Stimulated activated CD4-positive, alpha-beta T cell treated with anti-CD3 and anti-CD28 coated beads, Interleukin-4, amount 100 ng/mL, for 24 hours (primary cell): Measurements from ENCODE around the gene TSGA10.
"Not testable (repeated sequence)": the region's sequence is repeated elsewhere in the genome, so short reads cannot be mapped to it uniquely, and the experiment has no call there.

Source experiments
- DNase-seq: peaks from one replicate; pipeline ENCODE4 v3.0.0-alpha.2; 2020

The TSGA10 gene

DNA sequence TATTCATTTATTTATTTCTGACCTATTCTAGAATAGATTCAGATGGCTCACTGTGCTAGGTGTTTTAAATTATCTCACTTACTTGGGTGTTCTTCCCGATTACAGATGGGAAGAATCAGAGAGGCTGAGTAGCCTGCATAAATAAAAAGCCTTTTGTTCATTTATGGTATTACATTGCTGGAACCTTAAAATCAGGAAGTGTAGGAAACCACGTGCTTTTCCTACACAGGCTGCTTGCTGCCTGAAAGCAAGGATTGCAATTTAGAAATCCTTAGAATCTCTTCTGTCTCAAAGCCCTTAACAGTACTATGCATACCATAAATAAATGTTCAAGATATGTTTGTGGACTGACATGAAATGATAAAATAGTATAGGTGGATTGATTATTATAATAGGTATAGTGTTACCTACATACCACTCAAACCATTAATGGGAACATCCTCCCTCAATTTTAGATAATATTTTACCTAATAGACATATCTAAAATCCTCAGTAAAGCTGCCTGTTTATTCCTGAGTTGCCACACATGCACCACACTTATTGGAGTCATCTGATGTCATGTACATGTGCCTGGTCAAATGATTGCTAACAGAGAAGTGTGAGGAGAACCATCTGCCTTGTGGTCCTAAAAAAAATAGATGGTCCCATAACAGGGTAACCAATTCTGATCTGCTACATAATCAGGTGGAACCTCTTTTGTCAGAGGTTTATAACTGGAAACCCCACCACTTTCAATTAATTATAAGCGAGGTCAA is 86.7 kb downstream of the TSGA10 start:
- no peak for DNase-seq

DNA sequence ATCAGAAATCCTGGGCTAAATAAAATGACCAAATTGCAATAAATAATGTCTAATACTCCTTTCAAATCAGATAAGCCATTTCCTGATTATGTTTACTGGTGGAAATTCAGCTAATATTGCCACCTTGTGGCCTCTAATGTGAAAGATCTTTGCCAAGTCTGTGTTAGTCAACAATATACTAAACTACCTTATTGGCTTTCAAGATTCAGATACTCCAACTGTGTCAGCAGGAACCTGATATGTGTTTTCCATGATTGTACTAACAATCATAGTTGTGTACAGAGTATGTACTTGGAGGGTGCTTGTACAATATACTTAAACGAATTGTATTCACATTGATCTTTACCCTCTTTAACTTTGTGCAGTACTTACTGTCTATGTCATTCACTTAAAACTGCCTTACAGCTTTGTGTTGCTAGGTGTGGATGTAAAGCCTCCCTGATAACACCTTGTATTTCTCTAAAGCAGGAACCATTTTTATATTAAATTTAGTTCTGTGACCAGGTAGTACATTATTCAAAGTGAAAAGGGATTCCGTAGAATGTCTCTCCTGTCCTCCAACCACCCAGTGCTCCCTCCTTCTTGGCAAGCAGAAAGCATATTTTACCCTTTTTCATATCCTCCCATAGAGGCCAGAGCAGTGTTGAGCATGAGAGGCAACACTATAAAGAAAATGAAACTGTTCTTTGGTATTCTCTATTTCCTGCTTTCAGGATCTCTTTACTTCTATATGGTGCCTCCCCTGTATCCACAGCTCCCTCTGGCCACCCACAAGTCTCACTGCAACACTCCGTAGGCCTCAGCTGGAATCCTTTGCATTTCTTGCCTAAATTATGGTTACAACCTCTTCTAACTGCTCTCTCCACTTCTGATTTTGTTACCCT is 88.4 kb downstream of the TSGA10 start:
- peak; percentile 9 for DNase-seq

DNA sequence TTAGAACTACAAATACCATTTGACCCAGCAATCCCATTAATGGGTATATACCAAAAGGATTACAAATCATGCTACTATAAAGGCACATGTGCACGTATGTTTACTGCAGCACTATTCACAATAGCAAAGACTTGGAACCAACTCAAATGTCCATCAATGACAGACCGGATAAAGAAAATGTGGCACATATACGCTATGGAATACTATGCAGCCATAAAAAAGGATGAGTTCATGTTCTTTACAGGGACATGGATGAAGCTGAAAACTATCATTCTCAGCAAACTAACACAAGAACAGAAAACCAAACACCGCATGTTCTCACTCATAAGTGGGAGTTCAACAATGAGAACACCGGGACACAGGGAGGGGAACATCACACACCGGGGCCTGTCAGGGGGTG is 105.6 kb downstream of the TSGA10 start:
- not testable (repeated sequence) for DNase-seq

DNA sequence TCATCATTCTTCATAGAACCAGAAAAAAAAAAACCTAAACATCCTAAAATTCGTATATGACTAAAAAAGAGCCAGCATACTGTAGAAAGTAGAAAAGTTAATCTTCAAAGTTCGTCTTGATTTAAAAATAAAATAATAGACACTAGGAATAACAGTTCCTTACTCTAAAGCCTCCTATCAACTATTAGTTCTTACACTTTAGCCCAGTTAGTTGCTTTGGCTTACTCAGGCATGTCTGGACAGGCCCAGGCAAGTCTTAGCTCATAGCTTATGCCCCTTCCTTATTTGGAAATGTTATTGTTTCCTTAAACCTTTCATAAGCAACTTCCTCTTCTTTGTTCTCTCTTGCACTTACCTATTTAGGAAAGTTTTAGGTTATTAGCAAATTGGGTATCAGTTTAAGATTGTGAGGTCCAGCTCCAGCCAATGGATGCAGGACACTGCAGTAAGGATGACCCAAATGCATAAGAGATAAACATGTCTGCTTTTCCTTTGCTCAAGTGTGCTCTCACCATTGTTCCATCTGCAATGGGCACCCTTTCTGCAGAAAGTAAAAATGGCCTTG is 113.9 kb downstream of the TSGA10 start:
- not testable (repeated sequence) for DNase-seq

DNA sequence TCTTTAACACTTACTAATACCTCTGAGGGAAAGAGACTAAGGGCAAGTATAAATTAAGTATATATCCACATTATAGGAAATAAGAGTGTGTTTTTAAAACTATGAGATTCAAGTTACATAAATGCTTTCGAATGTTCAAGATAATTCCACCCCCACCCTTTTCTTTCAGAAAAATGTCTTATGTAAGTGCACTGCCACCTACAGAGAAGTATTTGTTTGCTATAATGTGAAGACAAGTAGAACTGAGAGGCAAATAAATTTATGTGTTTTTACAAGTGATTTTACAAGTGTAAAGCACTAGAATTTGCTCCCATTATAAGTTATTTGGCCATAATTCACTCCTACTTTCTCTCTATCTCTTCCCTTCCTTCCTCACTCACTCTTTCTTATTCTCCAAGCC is 118.8 kb downstream of the TSGA10 start:
- no peak for DNase-seq

DNA sequence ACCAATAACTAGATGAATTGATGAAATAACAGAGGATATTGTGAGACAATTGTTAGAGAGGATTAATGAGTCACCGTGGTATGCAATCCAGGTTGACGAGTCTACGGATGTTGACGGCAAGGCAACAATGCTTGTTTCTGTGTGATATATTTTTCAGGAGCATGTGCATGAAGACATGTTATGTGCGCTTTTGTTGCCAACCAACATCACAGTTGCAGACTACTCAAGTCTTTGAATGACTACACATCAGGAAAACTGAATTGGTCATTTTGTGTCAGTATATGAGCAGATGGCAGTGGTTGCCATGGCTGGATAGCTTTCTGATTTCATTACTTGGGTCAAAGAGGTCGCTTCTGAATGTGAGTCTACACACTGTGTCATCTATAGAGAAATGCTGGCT is 122.0 kb downstream of the TSGA10 start:
- no peak for DNase-seq

DNA sequence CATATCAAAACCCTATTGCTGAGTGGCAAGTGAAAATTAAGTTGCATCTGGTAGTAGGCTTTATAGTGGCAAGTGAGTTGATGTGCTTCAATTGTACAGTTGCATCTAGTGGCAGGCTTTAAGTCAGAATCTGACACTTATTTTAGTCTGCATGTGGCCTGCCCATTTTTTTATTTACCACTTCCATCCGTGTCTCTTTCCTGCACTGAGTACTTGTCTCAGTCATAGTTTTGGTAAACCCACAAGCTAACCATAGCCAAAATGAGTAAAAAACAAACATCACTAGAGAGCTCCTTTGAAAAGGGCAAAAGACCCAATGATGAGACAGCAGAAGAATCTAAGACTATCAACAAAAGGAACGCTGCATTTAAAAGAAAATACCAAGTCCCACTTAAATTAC is 122.7 kb downstream of the TSGA10 start:
- no peak for DNase-seq

DNA sequence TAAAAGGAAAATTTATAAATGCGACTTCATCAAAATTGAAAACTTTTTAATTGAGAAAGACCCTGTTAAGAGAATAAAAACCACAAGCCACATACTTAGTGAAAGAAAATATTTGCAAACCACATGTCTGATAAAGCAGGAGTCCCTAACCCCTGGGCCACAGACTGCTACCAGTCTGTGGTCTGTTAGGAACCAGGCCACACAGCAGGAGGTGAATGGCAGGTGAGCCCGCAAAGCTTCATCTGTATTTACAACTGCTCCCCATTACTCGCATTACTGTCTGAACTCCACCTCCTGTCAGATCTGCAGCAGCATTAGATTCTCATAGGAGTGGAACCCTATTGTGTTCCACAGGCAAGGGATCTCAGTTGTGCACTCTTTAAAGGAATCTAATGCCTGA is 123.3 kb downstream of the TSGA10 start:
- DNase-seq, result no peak

DNA sequence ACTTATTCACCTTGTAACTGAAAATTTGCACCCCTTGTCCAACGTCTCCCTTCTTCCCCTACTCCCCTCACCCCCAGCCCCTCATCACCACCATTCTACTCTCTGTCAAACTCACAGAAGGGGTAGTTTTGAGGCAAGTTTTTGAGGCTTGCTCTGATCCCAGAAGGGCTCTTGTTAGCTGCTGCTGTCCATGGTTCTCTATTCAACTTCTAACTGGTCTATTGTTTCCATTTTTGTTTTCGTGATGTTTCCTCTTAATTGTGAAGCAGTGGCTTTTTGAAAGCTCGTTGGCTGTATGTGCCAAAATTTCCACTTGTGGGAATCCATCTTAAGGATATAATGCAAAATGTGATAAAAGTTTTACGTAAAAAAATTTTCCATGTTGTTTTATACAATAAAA is 126.2 kb downstream of the TSGA10 start:
- DNase-seq, result no peak

DNA sequence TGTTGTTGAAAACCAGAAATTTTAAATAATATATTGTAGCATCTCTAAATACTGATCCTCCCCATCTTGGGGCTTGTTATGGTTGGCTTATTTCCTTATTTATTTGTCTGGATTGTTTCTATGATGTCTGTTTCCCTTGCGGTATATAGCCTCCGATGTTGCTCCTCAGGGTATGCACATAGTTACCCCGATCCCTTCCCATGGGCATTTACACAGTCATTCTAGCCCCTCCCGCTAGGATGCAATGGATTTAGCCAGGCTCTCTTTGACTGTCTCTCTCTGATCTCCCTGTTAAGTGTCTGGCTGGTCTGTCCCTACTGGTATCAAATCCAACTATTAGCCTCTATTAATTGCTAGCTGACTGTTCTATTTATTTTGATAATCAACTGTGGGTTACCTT is 126.9 kb downstream of the TSGA10 start:
- DNase-seq, result no peak

DNA sequence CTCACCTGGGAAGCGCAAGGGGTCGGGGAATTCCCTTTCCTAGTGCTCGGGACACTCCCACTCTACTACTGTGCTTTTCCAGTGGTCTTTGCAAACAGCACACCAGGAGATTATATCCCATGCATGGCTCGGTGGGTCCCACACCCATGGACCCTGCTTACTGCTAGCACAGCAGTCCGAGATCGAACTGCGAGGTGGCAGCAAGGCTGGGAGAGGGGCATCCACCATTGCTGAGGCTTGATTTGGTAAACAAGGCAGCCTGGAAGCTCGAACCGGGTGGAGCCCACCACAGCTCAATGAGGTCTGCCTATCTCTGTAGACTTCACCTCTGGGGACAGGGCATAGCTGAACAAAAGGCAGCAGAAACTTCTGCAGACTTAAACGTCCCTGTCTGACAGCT is 154.0 kb downstream of the TSGA10 start:
- no peak for DNase-seq

DNA sequence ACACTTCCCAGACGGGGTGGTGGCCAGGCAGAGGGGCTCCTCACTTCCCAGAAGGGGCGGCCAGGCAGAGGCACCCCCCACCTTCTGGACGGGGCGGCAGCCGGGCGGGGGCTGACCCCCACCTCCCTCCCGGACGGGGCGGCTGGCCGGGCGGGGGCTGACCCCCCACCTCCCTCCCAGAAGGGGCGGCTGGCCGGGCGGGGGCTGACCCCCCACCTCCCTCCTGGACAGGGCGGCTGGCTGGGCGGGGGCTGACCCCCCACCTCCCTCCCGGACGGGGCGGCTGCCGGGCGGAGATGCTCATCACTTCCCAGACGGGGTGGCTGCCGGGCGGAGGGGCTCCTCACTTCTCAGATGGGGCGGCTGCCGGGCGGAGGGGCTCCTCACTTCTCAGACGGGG is 166.0 kb downstream of the TSGA10 start:
- DNase-seq, result not testable (repeated sequence)

DNA sequence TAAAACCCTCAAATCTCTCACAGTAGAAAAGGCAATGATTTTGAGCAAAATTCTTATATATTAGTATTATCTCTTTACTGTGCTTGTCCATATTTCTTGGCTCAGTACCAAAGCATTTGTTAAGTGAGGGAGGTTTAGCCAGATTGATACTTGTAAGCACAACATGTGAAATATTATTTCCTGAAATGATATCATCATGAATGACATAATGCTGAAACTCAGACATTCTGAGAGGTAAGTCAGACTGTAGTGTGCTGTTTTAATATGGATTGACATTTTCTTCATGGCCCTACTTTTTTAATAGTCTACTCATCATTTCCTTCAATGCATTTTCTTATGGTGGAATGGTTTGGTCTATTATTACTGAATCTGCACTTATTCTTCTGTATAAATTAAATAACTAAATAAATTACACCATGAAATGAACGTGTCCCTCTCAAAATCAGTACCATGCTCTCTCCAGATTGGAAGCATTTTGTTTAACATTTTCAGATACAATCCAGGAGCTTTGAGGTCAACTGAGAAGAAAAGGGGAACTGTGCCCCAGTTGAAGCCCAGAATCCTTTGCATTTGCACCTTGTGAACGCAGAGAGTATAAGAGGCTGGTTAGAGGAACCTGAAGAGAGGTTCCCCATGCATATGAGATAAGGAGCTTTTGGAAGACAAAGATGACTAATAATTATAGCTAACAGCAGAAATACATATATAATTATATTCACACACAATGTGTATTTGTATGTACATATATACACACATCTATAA is 168.7 kb downstream of the TSGA10 start:
- no peak for DNase-seq

DNA sequence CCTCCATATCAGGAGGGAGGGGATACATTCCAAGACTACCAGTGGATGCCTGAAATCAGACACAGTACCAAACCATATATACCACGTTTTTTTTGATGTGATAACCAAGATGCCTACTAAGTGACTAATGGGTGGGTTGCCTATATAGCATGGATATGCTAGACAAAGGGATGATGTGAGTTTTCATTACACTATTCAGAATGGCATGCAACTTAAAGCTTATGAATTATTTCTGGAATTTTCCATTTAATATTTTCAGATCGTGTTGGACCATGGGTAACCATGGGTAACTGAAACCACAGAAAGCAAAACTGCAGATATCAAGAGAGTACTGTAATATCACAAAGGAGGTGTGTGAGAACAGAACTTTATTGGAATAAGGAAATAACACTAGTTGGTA is 179.1 kb downstream of the TSGA10 start:
- DNase-seq, result no peak

DNA sequence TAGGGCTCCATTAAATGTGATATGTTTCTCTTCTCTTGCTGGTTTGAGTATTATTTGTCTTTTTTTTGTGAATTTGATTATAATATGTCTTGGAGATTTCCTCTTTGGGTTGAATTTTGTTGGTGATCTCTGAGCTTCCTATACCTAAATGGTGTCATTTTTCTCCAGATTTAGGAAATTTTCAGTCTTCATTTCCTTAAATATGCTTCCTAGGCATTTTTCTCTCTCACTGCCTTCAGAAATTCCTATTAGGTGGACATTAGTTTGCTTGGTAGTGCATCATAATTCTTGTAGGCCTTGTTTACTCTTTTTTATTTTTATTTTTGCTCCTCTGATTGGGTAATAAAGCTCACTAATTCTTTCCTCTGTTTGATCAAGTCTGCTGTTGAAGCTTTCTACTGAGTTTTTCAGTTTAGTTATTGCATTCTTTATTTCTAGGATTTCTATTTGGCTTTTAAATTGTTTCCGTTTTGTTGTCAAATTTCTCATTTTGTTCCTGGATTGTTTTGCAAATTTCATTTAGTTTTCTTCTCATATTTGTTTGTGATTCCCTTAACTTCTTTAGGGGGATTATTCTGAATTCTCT is 182.1 kb downstream of the TSGA10 start:
- DNase-seq, result no peak

DNA sequence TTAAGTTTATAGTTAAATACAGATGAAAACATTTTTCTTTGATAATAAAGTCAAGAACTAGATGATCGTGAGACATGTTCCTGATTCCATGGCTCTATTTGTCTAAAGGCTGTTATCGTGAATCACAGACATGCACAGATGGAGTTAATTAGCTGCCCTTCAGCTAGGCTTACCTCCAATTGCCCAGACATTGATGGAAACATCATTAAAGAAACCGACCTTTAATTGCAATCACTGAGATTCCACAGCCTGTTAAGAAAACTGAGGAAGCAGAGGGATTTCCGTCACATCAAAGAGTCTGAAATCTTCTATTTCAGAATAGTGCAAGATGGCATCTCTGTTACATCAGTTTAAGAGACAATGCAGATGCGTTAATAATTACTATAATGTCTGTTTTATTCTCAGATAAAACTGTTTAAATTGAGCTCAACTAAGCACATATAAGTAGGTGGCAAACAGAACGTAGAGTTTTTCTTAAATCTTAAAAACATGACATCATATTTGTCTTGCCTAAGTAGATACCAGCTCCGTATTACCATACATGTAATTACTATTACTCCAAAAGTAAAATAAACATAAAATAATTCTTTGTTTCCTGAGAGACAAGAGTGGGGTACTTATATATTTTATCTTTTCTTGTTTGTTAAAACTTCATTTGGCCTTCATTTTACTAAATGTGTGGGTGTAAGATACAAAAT is 194.8 kb downstream of the TSGA10 start:
- no peak for DNase-seq

DNA sequence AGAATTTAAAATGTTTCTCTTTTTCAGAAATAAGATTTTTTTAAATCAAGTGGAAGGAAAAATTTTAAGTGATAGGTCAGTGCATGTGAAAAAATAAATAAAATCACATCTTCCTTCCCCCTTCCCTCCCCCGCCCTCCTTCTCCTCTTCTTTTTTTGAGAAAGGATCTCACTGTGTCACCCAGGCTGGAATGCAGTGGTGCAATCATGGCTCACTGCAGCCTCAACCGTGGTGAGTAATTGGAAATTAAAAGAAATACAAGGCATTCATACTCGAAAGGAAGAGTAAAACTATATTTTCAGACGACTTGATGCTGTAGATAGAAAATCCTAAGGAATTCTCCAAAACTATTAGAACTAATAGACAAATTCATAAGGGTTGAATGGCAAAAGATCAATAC is 201.8 kb downstream of the TSGA10 start:
- no peak for DNase-seq

DNA sequence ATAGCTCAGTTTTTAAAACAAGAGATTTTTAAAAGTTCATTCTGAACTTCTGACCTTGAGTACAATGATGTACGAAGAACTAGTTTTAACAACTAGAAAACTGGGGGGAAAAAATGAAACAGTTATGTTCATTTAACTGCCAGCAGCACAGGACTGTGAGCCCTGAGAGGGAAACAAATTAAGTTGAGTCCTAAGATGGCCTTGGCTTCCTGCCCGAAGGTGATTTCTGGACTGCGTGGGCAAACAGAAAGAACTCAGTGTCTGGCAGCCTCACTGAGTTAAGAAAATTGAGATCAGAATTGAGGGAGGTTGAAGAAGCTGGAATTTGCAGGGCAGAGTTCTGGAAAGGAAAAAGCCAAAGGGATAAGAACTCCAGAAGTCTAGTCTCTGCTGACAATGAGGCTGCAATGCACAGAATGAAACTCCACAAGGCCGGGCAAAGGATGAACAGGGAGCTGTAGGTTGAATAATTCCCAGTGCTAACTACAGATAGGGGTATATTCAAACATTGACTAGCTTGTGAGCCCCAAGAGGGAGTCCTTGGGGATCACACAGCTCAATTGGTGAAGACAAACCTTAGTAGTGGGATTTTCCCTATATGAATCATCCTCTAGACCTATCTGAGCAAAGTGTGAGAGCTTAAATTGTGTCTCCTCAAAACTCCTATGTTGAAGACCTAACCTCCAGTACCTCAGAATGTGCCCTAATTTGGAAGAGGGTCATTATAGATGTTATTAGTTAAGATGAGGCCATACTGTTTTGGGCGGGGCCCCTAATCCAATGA is 205.6 kb downstream of the TSGA10 start:
- DNase-seq, result no peak

DNA sequence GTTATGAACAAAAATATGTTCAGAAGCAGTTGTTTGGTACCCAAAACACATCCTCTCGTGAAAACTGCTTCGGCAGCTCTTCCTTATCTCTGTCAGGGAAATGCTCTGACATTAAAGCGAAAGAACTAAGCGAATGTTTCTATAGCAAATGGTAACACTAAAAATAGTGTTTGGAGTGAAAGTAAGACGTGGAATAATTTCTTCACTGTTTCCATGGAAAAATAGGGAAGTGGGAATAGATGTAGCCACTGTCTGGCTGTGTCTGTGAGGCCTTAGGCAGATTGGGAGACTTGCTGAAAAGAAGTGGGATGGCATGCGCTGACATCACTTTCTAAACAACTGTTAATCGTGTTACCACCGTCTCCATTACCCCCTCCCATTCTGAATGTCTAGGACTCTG is 207.2 kb downstream of the TSGA10 start:
- no peak for DNase-seq
